ENCODE data around the gene NADK2. TPM values are rescaled to one million over a fixed set of nuclear protein-coding genes. Genes with fewer than 3 reads are reported as not detected.

Gene NADK2
- total and polyA plus RNA-seq, 9 of the 15 experiments (the other 6 are each of a cell fraction or from before 2014, with no cell fraction given) = 10.6 to 41.0 (median 24.0) TPM

- no peak for TF ChIP-seq CREB3L1 (IDR thresholded peaks at IDR 0.05; ENCODE audit: borderline replicate concordance, low read depth)
These were observed 19.5 kb upstream of the NADK2 start (continued) for GRCh38 chr5:36261186-36261585.

DNA sequence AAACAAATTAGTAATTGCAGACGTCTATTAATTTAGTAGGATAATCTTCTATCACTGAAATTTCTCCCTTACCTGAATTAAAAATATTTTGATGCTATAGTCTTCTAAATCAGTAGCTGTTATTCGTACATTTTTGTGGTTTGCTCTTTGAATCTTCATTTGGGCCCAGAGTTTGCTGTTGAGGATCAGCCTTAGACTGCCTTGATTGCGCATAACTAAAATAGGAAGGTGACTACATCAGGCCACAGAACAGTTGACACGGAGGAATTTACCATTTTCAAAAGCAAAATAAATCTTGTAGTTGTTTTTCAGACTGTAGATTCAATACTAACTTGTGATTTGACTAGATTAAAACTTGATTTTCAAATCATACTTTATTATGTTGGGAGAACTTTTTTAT, 11.8 kb upstream of the NADK2 start:
- DNase-seq (ENCODE audit: extremely low read depth in 1 of 4, low spot score in 3 of 4) = no peak
- Histone ChIP-seq H2AFZ (ENCODE audit: low read depth, low read length) (no peak overlapping the region), H3K9me3 (replicated peaks; ENCODE audit: control insufficient read depth, insufficient read depth, low read depth, low read length) (no peaks in the 10 kb centered on the region), H3K9ac (ENCODE audit: insufficient read depth in 1 of 2, low read depth in 2 of 2, low read length in 2 of 2) (no peak overlapping the region), H3K4me2 (ENCODE audit: insufficient read depth, low read length) (no peak overlapping the region), H3K27ac (ENCODE audit: extremely low read depth, low read depth, low read length) (no peak overlapping the region), H4K20me1 (replicated peaks; ENCODE audit: control insufficient read depth, insufficient read depth, low read length) (no peaks in the 10 kb centered on the region), H3K36me3 (ENCODE audit: control insufficient read depth, insufficient read depth, low read length) (no peaks in the 10 kb centered on the region), H3K79me2 (ENCODE audit: control insufficient read depth, insufficient read depth, low read length) (no peaks in the 10 kb centered on the region), H3K27me3 (ENCODE audit: control insufficient read depth in 2 of 2, insufficient read depth in 2 of 2, low read length in 2 of 2) (no peaks in the 10 kb centered on the region; a peak in 1 of 5 replicates), H3K9me1 (ENCODE audit: control insufficient read depth, insufficient read depth, low read length) (no peaks in the 10 kb centered on the region), H3K4me3 (no peak overlapping the region), H3K4me1 (replicated peaks in 1 of 2; ENCODE audit: control insufficient read depth in 2 of 2, insufficient read depth in 2 of 2, low read length in 2 of 2) (no peaks in the 10 kb centered on the region)
- 13% methylated on average over 4 of the region's 4 CpGs for WGBS (ENCODE audit: insufficient coverage, low coverage, missing lambda C conversion rate)
- FAIRE-seq = no peak
- ChIA-PET POLR2A (no interaction called here), CTCF (ENCODE audit: low intra/inter-chr PET ratio) (no interaction called here)
- TF ChIP-seq RHOXF2B (CRISPR knock-in tag; conservative IDR thresholded peaks at IDR 0.05) (no peak), MITF (IDR thresholded peaks at IDR 0.05) (no peak), SMARCB1 (IDR thresholded peaks at IDR 0.05; ENCODE audit: insufficient read length, low read depth) (no peak), KAT2B (IDR thresholded peaks at IDR 0.05; ENCODE audit: low read depth, low read length) (no peak), PCBP2 (IDR thresholded peaks at IDR 0.05; ENCODE audit: low read depth, low read length, poor library complexity, severe bottlenecking) (no peak), TAF7 (tag; IDR thresholded peaks at IDR 0.05) (no peak), ZNF175 (CRISPR knock-in tag; IDR thresholded peaks at IDR 0.05; ENCODE audit: low read depth) (no peak), ZC3H8 (IDR thresholded peaks at IDR 0.05) (no peak), SMAD2 (IDR thresholded peaks at IDR 0.05; ENCODE audit: low read depth, low read length) (no peak), ATF3 (IDR thresholded peaks at IDR 0.05) (no peak), ATF3 (CRISPR knock-in tag; conservative IDR thresholded peaks at IDR 0.05) (no peak), THRAP3 (IDR thresholded peaks at IDR 0.05; ENCODE audit: borderline replicate concordance) (no peak)
- intact Hi-C loops (cut with micrococcal nuclease) (no loop called here), in situ Hi-C loops (cut with MboI) (no loop called here)
- no peak for ATAC-seq
- no TSS peak for BruUV-seq (replicated peaks)

All from K562 (cell line).